ENCODE data around the gene ALG2.

ALG2 gene

GRCh38 chr9:99253134-99253533 lies 31.4 kb upstream of the ALG2 start:
- no peak for TF ChIP-seq GATA2 (IDR thresholded peaks at IDR 0.05; ENCODE audit: low read depth, low read length)
- TF ChIP-seq GATA3 (IDR thresholded peaks at IDR 0.05; ENCODE audit: low read depth, low read length) = no peak

GRCh38 chr9:99251157-99251556 lies 29.4 kb upstream of the ALG2 start:
- TF ChIP-seq GATA3 (IDR thresholded peaks at IDR 0.05; ENCODE audit: low read depth, low read length) = no peak
- no peak for TF ChIP-seq GATA2 (IDR thresholded peaks at IDR 0.05; ENCODE audit: low read depth, low read length)

DNA sequence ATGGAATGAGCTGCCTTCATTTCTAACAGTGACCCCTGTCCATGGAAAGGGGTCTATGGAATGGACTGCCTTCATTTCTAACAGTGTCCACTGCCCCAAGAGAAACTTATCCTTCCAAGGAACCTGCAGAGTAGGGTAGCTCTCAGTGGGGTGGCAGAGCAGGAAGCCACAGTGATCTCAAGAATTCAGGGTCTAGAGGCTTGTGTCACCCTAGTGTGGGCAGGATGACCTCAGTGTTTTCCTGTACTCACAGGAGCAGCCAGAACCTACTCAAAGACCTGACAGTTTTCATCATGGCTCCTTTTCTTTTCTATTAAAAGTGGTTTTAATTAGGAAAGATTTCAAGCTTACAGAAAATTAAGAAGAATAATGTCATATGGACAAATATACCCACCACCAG lies 27.9 kb upstream of the ALG2 start:
- TF ChIP-seq GATA3 (IDR thresholded peaks at IDR 0.05; ENCODE audit: low read depth, low read length) (no peak), GATA2 (IDR thresholded peaks at IDR 0.05; ENCODE audit: low read depth, low read length) (no peak)

- TF ChIP-seq GATA3 (IDR thresholded peaks at IDR 0.05; ENCODE audit: low read depth, low read length) (no peak), GATA2 (IDR thresholded peaks at IDR 0.05; ENCODE audit: low read depth, low read length) (no peak)
Measured at GRCh38 chr9:99244344-99245260, 22.9 kb upstream of the ALG2 start.

DNA sequence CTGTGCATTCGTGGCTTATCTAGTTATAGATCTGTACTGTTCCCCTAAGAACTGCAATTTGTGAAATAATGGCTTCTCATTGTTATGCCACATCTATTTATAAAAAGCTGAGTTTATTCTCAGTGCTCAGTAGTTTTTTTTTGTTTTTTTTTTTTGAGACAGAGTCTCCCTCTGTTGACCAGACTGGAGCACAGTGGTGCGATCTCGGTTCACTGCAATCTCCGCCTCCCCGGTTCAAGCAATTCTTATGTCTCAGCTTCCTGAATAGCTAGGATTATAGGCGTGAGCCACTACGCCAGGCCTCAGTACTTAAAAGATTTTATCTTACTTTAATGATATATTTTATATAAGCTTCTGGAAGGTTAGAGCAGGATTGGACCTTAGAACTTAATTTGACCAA lies 19.4 kb upstream of the ALG2 start:
- no peak for TF ChIP-seq GATA2 (IDR thresholded peaks at IDR 0.05; ENCODE audit: low read depth, low read length)
- no peak for TF ChIP-seq GATA3 (IDR thresholded peaks at IDR 0.05; ENCODE audit: low read depth, low read length)

DNA sequence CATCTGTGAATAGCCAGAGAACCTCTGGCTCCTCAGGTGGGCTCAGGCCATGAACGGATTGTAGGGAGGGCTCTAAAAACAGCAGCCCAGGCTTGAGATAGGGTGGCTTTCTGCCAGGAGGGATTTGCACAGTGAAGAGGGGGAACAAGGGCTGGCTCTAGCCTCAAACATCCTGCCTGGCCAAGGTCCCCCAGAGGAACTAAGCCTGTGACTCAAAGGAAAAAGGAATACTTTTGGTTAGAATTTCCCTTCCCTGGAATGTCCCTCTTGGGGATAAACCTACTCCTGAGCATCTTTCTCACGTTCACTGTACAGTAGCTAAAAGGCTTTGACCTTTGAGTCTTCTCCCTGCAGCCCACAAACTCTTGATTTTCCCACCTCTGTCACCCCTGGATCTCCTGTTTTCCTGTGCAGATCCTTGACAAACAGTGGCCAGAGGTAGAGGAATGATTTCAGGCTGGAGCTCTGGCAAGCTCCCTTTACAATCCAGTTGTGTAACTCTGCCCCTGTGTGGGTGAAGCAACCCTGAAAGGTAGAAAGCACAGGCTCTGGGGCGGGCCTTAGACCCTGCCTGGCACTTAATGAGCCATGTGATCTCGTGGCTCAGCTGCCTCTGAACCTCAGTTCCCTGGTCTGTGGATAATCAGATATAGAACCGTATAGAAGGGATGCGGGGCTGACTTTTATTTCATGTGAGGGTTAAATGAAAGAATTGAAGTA lies 17.8 kb upstream of the ALG2 start:
- TF ChIP-seq GATA2 (IDR thresholded peaks at IDR 0.05; ENCODE audit: low read depth, low read length) = no peak
- TF ChIP-seq GATA3 (IDR thresholded peaks at IDR 0.05; ENCODE audit: low read depth, low read length) = no peak

DNA sequence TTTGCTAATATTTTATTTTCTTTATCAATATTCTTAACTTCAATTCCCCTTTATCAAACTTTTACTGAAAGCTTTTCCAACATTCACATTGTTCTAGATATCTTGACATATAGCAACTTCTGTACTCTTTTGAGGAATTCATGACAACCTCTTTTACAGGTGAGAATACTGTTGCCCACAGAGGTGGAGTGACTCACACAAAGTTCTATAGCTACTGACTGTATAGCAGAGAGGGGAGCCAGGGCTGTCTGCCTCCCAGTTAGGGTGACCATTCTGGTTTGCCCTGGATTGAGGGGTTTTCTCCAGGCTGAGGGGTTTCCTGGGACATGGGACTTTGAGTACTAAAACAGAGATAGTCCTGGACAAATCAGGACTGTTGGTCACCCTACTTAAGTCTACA lies 16.6 kb upstream of the ALG2 start:
- TF ChIP-seq GATA3 (IDR thresholded peaks at IDR 0.05; ENCODE audit: low read depth, low read length) (no peak), GATA2 (IDR thresholded peaks at IDR 0.05; ENCODE audit: low read depth, low read length) (no peak)

DNA sequence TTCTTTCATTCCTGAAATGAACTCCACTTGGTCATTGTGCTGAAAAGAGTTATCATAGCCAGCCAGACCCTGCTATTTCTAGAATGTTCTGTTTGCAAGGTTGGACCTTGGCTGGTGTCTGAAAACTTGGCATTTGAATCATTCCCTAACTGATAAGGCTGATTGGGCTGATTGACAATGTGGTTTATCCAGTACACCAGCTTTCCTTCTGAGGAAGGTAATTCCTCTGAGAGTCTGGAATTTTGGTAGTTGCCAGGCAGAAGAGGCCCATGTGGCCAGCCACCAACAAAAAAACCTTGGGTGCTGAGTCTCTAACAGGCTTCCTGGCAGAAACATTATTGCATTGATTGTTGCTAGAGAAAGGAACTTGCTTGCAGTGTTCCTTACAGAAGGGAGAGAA lies 15.6 kb upstream of the ALG2 start:
- no peak for TF ChIP-seq GATA2 (IDR thresholded peaks at IDR 0.05; ENCODE audit: low read depth, low read length)
- no peak for TF ChIP-seq GATA3 (IDR thresholded peaks at IDR 0.05; ENCODE audit: low read depth, low read length)

DNA sequence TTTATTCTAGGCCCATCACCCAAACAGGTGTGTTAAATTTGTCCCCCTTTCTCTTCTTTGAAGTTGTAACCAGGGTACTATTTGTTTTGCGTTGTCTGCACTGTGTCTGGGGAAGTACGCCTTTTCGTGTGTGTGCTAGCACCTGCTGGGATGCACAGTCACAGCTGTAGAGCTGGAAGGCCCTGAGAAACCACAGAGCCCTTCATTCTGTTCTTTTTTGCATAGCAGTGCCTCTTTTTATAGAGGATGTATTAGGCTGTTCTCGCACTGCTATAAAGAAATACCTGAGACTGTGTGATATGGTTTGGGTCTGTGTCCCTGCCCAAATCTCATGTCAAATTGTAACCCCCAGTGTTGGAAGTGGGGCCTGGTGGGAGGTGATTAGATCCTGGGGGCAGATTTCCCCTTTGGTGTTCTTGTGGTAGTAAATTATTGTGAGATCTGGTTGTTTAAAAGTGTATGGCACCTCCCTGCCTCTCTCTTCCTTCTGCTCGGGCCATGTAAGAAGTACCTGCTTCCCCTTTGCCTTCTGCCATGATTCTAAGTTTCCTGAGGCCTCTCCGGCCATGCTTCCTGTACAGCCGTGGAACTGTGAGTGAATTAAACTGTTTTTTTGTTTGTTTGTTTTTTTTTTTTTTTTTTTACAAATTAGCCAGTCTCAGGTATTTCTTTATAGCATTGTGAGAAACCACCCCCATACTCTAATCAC lies 14.3 kb upstream of the ALG2 start:
- TF ChIP-seq GATA2 (IDR thresholded peaks at IDR 0.05; ENCODE audit: low read depth, low read length) (no peak), GATA3 (IDR thresholded peaks at IDR 0.05; ENCODE audit: low read depth, low read length) (no peak)

DNA sequence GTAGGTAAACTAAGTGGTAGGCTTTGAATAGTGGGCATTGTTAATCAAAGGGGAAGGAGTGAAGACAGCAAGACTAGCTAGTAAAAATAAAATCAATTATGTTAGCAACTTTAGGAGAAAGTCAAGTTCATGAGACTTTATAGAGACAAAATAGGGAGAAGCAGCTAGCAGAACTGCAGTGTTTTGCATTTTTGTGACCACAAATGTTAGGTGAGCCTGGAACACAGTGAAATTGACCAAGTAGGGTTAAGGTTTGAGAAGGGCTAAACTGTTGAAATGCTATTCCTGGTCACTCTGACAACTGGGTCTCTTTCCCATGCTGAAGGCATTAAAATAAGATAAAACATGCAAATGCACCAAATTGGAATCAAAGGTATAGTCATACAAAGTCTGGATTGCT lies 13.3 kb upstream of the ALG2 start:
- TF ChIP-seq GATA2 (IDR thresholded peaks at IDR 0.05; ENCODE audit: low read depth, low read length) (no peak), GATA3 (IDR thresholded peaks at IDR 0.05; ENCODE audit: low read depth, low read length) (no peak)

DNA sequence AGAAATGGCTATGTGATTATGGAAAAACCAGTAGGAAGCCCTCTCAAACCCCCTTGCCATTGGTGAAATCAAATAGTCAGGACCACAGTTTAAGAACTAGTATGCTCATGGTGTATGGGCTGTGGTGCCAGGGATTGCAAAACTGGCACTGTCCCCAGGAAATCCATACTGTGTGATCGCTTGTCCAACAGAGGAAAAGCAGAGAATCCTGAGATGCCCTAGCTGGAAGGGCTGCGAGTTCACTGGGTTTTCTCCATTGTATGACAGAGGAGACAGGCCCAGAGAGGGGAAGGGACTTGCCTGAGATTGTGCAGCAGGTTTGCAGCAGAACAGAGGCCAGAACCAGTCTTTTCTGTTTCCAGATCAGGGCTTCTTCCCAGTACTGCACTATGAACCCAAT lies 12.9 kb upstream of the ALG2 start:
- TF ChIP-seq GATA3 (IDR thresholded peaks at IDR 0.05; ENCODE audit: low read depth, low read length) = no peak
- TF ChIP-seq GATA2 (IDR thresholded peaks at IDR 0.05; ENCODE audit: low read depth, low read length) = no peak

GRCh38 chr9:99231711-99232110 lies 10.0 kb upstream of the ALG2 start:
- TF ChIP-seq GATA3 (IDR thresholded peaks at IDR 0.05; ENCODE audit: low read depth, low read length) (no peak), GATA2 (IDR thresholded peaks at IDR 0.05; ENCODE audit: low read depth, low read length) (no peak)

DNA sequence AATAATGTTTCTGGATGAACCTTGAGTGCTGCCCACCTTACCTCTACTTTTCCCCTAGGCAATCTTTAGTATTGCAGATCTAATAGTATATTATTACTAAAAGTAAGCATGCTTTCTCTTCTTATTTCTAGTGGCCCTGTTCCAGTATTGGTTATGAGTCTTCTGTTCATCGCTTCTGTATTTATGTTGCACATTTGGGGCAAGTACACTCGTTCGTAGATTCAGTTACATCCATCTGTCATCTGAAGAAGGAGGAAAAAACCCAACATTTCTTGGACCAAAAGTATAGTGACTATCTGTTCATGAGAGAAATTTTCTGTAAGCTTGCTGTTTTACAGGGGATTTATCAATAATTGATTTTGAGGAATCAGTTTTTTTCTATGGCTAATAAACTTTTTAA lies 8.5 kb upstream of the ALG2 start:
- TF ChIP-seq GATA3 (IDR thresholded peaks at IDR 0.05; ENCODE audit: low read depth, low read length) = no peak
- no peak for TF ChIP-seq GATA2 (IDR thresholded peaks at IDR 0.05; ENCODE audit: low read depth, low read length)

- TF ChIP-seq GATA2 (IDR thresholded peaks at IDR 0.05; ENCODE audit: low read depth, low read length) (no peak), GATA3 (IDR thresholded peaks at IDR 0.05; ENCODE audit: low read depth, low read length) (no peak)
Measured at GRCh38 chr9:99226054-99226453, 4.3 kb upstream of the ALG2 start.

All from SH-SY5Y (cell line).